ENCODE data around the gene METTL4.
"Not testable (repeated sequence)": the region's sequence is repeated elsewhere in the genome, so short reads cannot be mapped to it uniquely, and the experiment has no call there.

Gene METTL4

DNA sequence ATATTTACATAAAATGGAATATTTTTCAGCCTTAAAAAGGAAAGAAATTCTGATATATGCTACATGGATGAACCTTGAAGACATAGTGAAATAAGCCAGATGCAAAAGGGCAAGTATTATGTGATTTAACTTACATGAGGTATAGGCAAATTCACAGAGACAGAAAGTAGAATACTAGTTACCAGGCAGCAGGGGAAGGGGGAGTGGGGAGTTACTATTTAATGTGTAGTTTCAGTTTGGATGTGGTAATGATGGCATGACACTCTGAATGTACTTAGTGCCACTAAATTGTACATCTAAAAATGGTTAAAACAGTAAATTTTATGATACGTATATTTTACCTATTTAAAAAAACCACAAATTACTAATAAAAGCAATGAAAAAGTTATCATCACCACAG, 12.1 kb downstream of the METTL4 start:
- no peak for DNase-seq

DNA sequence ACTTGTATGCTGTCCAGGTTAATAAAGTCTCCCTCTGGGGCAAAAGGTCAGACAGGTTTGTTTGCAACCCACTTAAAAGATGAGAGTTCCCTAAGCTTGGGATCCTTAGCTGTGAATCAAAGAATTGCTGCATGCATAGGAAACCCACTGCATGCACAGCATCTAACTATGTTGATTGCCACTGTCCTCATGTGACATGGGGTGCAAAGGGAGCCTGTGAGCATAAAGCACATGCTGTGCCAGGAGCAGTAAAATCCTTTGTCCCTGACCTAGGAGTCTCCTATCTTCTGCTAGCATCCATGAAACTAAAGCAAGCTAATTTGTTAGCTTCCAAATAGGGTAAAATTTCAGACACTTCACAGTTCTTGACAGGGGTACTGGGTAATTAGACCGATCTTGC, 13.8 kb downstream of the METTL4 start:
- no peak for DNase-seq

DNA sequence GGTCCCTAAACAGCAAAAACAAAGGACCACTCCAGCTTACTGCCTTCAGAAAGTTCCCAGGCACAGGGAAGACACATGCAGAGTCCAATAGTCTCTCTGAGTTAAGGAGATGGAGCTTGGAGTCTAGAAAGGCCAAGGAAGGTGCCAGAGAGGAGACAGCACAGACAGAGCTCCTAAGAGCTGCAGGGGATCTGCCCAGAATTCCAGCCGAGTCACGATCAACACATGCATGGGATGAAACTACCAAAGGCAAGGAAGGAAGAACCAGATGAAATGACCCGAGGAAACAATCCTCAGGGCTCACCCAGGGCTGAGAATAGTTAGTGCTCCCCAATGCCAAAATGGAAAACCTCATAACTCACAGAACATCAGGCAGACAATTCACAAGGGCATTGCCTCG, 15.4 kb downstream of the METTL4 start:
- no peak for DNase-seq

DNA sequence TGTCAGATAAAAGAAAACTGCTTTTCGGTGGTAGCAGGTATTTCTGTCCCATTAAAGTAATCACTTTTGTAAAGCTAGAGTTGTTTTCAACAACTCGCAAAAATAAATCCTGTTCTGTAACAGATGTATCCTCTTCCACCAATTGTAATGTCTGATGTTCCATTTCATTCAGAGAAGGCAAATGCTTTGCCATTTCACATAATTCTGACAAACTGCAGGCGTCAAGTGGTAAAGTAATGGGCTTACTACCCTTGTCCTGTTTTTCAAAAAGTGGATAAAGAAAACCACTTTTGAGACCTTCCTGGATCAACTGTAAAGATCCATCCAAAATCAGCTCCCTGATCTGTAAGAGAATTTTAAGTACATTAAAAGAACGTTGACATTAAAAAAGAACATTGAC, 16.6 kb downstream of the METTL4 start:
- DNase-seq = no peak

DNA sequence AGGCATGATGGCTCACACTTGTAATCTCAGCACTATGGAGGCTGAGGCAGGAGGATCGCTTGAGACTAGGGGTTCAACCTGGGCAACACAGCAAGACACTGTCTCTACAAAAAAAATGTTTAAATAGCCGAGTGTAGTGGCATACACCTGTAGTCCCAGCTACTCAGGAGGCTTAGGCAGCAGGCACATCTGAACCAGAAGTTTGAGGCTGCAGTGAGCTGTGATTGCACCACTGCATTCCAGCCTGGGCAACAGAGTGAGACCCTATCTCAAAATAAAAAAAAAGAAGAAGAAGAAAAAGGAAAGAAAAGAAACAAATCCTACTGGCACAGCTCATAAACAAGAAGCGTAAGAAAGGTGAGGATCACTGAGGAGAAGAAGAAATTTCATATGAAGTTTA, 19.9 kb downstream of the METTL4 start:
- no peak for DNase-seq

DNA sequence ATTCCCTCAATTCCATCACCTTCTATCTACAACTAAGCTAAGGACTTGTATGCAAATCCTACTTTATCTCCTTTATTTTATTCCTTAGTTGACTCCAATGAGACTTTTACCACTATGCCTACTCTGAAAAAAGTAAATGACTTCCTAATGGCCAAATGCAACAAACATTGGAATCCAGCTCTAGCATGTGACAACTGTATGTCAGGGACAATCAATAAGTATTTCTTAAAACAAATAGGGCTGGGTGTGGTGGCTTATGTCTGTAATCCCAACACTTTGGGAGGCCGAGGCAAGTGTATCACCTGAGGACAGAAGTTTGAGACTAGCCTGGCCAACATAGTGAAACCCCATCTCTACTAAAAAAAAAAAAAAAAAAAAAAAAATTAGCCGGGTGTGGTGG, 21.8 kb downstream of the METTL4 start:
- no peak for DNase-seq

DNA sequence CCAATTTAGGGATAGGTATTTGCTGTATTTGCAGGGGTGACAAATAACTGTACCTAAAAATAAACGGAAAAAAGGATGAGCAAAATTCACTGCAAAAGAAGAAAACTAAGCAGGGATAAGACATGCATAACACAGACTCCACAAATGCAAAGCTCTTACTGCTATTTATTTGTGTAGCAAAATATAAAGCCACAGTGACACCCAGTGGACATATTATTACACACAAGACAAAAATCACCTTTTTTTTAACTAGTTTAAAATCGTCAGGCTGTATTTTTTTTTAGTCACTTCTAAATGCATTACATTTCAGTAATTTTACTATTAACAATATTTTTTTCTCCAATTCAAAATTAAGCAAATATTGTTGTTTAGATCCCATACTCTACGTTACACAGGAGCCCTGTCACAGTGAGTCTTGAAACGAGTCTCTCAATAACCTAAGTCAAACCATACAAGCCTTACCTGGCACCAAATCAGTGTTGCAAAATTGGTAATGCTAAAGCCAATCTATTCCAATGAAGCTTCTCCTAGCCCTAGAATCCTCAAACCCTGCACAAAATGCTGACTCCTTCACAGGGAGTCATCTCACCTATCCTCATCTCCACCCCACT, 23.7 kb downstream of the METTL4 start:
- DNase-seq = peak; percentile 54

DNA sequence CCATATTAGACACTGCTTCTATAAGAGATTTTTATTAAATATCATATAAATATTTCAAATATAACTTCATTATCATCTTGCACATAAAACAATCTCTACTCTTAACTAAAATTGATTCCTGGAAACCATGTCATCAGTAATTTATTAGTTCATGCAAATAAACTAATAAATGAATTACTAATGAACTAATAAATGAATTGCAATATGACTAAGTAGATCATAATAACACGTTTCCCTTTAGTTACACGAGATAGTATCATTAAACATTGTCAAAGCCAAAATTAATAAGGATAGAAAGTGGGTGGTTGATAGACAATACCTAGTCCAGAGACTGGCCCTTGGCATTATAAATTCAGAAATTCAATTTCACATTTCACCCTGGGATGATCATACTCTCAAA, 26.1 kb downstream of the METTL4 start:
- no peak for DNase-seq

DNA sequence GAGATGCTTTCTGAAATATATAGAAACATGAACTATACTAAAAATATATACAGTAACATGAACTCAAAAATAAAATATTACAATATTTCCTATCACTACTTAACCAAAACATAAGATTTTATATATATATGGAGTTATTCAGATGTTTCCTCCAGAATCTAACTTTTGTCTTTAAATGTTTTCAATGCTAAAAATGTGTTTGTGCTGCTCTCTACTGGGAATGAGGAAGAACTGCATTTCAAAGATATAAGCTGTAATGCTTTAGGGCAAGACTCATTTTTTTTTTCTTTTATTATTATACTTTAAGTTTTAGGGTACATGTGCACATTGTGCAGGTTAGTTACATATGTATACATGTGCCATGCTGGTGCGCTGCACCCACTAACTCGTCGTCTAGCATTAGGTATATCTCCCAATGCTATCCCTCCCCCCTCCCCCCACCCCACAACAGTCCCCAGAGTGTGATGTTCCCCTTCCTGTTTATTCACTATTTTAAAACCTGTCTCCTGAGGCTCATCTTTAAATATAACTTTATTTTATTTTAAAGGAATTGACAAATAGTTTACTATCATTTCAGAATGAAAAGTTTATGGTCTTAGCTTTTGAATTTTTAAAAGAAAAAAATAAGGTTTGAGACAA, 29.3 kb downstream of the METTL4 start:
- peak; percentile 50 for DNase-seq

DNA sequence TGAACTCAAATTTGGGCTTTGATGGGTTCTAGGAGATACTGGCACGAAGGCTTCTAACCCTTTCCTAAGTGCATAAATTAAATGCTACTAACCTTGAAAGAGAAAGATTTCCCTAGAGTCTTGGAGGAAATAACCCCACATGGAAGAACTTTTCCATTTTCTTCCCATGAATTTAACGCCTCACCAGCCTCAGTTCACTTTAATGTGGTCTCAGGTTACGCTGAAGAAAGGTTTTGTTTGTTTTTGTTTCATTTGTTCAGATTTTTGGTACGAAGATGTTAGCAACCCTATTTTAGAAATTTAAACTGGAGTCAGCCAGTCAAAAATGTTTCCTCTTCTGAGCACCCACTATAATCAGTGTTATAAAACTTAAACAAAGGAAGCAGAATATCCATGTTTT, 30.7 kb downstream of the METTL4 start:
- DNase-seq = no peak

DNA sequence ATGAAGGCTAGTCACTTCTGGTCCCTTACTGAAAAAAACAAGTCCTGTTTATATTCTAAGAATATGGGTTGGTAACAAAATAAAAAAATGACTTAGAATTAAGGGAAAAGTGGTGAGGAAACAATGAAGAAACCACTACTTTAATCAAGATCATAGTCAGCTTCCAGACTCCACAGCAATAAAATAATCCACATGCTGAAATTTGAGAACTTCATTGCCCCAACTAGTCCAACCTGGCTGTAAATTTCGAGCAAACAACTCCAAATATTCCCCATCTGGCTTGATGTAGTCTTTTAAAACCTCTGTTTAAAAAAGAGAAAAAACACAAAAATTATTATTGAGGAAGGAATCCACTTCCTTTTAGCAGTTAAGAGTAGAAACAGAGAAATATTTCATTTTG, 32.5 kb downstream of the METTL4 start:
- DNase-seq = no peak

DNA sequence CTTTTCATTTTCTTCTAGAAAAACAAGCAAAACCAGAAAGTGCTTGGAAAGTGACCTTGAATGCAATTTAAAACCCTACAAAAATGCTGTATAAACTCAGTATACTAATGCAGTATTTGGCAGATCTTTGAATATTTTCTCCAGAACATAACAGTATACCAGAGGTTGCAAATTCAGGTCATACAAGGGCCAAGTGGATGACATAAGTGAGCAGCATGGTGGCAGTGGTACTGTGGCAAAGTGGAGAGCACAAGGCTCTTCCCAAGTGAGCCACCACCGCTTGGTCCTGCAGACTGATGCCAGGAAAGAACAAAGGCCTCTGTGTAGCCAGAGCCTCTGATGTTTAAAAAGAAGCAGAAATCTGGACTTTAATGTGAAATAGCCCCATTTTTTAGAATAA, 33.1 kb downstream of the METTL4 start:
- no peak for DNase-seq

DNA sequence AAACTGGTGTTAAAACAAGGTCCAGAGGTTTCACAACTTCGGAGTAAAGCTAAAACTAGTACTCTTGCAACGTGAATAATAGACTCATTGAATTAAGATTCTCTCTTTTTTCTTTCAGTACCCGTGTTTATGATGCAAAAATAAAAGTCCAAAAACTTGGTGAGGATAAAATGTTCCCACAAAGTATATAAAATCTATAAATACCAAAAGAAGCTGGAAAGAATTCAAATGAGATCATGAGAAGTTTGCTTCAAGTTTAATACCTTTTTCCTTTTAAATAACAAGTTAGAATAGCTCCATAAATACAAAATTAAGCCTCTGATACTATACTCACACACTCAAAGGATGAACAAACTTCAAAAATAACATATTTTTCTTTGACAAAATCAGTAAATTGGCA, 34.0 kb downstream of the METTL4 start:
- no peak for DNase-seq

DNA sequence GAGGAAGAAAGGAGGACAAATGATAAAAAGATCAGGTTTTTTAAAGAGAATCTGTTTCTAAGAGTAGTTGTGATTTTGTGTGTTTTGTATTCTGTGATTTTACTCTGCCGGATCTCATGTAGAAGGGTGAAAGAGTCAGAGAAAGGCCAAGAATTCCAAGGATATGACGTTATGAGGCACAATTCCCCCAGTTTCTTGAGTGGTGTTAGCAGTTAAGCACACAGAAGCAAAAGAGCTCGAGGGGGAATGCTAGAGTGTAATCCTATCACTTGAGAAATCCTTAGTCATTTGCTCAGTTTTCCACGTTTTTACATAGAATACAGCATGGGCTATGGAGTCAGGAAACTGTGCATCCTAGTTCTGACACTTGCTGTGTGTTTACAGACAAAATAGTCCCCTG, 34.8 kb downstream of the METTL4 start:
- peak; percentile 82 for DNase-seq

DNA sequence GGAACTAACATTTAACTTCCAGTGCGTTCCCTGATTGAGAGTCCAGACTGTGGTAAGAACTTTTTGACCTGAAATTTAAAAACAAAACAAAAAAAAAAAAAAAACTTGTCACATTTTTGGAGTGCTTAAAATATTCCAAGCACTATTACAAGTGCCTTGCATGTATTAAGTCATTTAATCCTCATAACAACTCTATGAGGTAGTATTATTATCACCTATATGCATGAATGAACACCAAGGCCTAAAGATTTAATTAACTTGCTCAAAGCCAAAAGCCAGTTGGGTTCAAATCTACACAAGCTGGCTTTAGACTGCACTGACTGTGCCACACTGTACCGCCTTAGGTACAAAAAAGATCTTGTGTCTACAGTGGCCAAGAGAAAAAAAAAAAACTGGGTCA, 35.2 kb downstream of the METTL4 start:
- DNase-seq = no peak

DNA sequence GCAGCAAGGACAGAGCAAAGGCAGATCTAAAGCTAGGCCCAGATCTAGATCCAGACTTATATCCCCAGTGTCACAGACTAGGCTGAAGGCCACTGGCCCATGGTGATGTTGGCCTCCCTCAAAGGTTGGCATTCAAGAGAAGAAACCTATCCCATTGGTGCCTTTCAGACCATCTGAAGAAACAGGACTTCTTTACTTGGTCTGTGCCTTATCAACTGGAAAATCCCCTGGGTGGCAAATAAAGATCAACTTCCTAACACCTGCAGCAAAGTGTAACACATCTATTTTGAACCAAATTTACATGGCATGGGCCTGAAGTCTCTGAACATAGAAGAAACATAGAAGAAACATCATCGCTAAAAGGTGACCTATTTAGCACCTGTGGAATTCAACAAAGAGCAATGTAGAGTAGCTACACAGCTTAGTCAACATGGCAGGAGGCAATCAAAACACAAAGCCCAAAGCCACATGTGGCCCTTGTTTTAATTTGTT, 35.8 kb downstream of the METTL4 start:
- no peak for DNase-seq

DNA sequence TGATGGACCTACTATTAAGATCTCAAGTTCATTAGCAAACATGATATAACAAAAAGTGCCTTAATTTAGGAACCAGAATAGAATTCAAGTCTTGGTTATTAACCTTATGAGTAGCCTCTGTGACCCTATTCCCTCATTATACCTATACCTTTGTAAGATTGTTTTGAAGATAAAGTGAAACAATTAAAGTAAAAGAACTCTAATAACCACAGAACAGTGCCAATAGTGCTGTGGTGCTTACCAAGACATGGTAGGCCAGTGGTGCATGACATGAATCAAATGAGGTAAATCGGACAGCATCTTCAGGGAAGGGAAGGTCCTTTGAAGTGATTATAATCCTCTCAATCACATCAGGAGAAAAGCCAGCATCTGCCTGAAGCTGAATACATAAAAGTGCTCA, 36.4 kb downstream of the METTL4 start:
- DNase-seq = no peak

DNA sequence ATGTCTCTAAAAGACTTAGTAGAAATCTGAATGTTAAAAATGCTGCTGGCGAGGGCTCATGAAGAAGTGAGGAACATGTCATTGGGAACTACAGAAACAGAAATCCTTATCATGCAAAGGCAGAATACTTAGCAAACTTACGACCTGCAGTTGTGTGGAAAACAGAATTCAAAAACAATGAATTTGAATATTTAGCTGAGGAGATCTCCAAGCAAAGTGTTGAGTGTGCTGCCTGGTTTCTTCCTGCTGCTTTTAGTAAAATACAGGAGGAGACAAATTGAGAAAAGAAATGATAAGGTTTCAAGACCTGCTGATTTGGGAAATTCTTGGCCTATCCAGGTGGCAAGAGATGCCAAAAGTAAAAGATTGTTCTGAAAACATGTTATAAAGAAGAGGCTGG, 38.5 kb downstream of the METTL4 start:
- no peak for DNase-seq

DNA sequence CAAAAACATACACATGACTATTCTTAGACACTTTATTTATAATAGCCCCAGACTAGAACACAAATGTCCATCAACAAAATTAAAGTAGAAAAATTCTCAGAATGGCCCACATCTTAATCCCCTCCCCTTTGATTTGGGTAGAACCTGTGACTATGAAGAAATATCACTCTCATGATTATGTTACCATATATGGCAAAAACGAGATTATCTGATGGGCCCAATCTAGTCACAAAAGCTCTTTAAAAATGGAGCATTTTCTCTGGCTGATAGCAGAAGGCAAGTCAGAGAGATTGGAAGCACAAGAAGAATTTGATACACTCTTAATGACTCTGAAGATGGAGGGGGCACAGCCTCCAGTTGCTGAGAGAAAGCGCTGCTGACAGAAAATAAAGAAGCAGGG, 39.6 kb downstream of the METTL4 start:
- no peak for DNase-seq

DNA sequence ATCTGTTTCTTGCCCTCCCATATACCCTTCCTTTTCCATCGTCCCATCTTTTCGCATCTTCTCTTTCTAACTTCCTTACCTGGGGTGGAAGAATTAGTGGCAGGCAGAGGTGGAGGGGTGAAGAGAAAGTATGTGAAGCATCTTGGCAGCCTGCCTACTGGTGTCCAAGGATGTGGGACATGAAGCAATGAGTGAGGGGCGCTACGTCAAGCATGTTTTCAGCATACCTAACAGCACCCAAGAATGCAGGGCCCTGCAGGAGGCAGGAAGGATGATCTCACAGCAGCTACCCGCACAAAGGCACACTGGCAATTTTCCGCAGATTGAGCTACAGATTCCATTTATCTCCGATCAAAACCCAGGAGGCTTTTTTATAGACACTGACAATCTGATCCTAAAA, 42.2 kb downstream of the METTL4 start:
- peak; percentile 52 for DNase-seq

DNA sequence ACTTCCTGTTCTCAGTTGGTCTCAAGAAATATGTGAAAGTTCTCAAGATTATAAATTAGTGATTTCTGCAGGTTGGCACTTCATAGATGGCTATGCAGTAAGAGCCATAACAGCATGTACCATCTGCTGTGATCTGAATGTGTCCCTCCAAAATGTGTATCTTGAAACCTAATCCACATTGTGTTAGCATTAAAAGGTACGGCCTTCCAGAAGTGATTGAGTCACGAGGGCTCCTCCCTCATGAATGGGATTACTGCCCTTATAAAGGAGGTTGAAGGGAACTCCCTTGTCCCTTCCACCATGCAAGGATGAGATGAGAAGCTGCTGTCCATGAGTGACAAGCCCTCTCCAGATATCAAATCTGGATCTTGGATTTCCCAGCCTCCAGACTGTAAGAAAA, 45.0 kb downstream of the METTL4 start:
- DNase-seq = no peak

DNA sequence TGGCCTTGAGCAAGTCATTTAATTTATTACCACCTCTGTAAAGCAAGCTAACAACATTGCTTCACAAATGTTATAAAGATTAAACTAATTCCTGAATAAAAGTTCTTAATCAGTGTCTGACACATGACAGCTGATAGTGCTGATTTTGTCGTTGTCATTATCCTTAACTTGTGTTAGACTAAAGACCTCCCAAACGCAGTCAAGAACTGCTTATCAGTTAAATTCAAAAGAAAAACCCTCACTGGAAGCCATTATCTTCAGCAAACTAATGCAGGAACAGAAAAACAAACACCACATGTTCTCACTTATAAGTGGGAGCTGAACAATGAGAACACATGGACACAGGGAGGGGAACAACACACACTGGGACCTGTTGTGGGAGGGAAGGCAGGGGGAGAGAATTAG, 46.5 kb downstream of the METTL4 start:
- not testable (repeated sequence) for DNase-seq

DNA sequence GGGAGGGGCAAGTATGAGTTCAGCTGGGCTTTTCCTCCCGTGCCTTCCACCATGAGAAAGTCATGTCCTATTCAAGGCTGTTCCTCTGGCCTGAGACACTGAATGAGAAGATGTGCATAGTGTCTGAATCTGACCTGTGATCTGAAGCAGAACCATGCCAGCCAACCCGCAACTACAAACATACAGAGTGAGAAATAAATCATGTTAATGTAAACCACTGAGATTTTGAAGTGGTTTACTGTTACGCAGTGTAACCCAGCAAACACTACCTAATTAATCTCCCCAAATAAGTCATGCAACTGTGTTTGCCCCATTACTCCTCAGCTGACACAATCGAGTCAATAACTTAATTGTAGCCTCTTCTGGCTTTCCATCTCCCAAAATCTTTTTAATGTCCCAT, 49.2 kb downstream of the METTL4 start:
- DNase-seq = no peak

DNA sequence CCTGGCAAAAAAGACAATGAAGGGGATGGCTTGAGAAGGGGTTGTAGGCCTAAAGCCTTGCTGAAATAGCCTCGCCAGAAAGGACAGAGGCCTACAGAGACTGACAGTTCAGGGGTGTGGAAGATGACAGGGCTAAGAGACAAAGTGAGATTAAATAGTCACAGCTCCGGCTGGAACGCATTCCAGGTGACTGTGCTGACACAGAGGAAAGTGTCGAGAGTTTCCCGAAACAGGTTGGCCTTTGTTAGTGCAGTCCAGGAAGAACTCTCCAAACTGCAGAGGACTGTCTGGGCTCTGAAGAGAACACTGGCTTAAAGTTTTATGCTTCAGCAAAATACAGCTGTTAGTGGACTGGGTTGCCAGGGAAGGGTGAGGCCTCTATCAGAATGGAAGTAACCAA, 52.8 kb downstream of the METTL4 start:
- DNase-seq = no peak
